Measurements from ENCODE around the gene HSD17B14.
A peak's percentile ranks its signal among the peaks of the same experiment; 100 is the strongest.

HSD17B14 gene

DNA sequence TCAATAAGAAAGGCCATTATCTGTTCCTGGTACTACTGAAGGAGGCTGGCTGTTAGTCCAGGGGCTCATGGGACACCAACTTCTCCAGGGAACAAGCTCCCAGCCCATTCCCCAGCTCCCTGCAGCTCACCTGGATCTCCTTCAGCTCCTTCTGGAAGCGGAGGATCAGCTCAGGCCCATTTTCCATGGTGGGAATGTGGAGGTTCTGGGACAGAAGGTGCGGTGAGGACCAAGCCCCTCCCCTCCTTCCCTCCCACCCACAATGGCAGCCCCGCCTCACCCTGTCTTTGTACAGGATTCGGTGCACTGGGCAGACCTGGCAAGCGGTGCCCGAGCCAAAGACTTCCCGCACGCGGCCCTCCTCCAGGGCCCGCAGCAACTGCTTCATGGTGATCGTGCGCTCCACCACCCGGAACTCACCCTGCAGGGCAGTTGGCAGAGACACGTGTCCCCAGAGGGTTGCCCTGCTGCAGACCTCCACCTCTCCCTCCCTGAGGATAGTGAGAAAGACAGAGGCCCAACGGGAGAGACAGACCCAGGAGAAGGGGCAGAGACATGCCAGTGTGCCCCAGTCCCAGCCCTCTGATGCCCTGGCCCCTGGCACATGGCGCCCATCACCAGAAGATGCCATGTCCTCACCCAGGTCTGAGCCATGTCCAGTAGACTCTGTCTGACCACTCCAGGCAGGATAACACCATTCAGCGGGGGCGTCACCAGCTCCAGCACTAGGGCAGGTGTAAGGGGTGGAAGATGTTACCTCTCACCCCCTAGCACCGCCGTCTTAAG lies 39.8 kb downstream of the HSD17B14 start:
- no peaks in the 10 kb centered on the region for H3K36me3 ChIP-seq (replicated peaks; ENCODE audit: low read depth, low read length)
- no peak overlapping the region for H3K27ac ChIP-seq (ENCODE audit: low read length)
- H3K79me2 ChIP-seq (ENCODE audit: low read length): no peaks in the 10 kb centered on the region
- no peak for TF ChIP-seq EZH2phosphoT487 (IDR thresholded peaks at IDR 0.05; ENCODE audit: low read depth)
- TF ChIP-seq, protein P1, sequence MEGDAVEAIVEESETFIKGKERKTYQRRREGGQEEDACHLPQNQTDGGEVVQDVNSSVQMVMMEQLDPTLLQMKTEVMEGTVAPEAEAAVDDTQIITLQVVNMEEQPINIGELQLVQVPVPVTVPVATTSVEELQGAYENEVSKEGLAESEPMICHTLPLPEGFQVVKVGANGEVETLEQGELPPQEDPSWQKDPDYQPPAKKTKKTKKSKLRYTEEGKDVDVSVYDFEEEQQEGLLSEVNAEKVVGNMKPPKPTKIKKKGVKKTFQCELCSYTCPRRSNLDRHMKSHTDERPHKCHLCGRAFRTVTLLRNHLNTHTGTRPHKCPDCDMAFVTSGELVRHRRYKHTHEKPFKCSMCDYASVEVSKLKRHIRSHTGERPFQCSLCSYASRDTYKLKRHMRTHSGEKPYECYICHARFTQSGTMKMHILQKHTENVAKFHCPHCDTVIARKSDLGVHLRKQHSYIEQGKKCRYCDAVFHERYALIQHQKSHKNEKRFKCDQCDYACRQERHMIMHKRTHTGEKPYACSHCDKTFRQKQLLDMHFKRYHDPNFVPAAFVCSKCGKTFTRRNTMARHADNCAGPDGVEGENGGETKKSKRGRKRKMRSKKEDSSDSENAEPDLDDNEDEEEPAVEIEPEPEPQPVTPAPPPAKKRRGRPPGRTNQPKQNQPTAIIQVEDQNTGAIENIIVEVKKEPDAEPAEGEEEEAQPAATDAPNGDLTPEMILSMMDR (IDR thresholded peaks at IDR 0.05; ENCODE audit: low read depth, low read length): no peak
- H3K4me3 ChIP-seq (ENCODE audit: low read length): no peak overlapping the region
- no peak overlapping the region for H2AFZ ChIP-seq (ENCODE audit: low read depth, low read length)
- no peaks in the 10 kb centered on the region for H3K27me3 ChIP-seq (ENCODE audit: low read depth, low read length)
- H3K4me1 ChIP-seq (ENCODE audit: low read length): peaks cover 4% of the 10 kb centered on the region
- no peaks in the 10 kb centered on the region for H3K9me3 ChIP-seq (ENCODE audit: insufficient read depth, low read length)
- no peak overlapping the region for H3K9ac ChIP-seq (ENCODE audit: low read length)
- H4K20me1 ChIP-seq (ENCODE audit: insufficient read depth, low read length): no peaks in the 10 kb centered on the region
- no peak overlapping the region for H3K4me2 ChIP-seq (ENCODE audit: low read length)

DNA sequence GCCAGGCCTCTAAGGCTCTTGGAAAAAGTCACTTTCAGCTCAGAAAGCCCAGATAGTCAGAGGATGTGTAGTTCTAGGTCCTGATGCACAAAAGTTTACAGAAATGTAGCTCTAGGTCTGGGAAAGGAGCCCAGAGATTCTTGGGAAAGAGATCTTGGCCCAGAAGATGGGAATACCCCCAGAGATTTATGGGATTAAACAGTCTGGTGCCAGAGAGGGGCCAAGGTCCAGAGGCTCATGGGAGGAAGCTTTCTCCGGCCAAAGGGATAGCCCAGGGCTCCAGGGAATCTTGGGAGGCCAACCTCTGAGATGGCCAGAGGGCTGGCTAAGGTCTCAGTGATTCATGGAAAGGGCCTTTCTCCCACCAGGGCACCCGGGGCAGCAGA lies 40.6 kb downstream of the HSD17B14 start:
- Histone ChIP-seq H3K79me2 (ENCODE audit: low read length) (no peaks in the 10 kb centered on the region), H3K4me1 (ENCODE audit: low read length) (peaks cover 4% of the 10 kb centered on the region), H3K4me2 (ENCODE audit: low read length) (peak overlapping the region; percentile 84; the same call in 1 of the 2 replicates), H3K36me3 (replicated peaks; ENCODE audit: low read depth, low read length) (no peaks in the 10 kb centered on the region), H4K20me1 (ENCODE audit: insufficient read depth, low read length) (no peaks in the 10 kb centered on the region), H3K9me3 (ENCODE audit: insufficient read depth, low read length) (no peaks in the 10 kb centered on the region), H3K9ac (ENCODE audit: low read length) (no peak overlapping the region), H3K27me3 (ENCODE audit: low read depth, low read length) (no peaks in the 10 kb centered on the region), H3K4me3 (ENCODE audit: low read length) (peak overlapping the region; percentile 78), H2AFZ (ENCODE audit: low read depth, low read length) (no peak overlapping the region), H3K27ac (ENCODE audit: low read length) (no peak overlapping the region)
- TF ChIP-seq EZH2phosphoT487 (IDR thresholded peaks at IDR 0.05; ENCODE audit: low read depth): no peak
- TF ChIP-seq, protein P1 (IDR thresholded peaks at IDR 0.05; ENCODE audit: low read depth, low read length): no peak

GRCh38 chr19:48795055-48795684 lies 41.1 kb downstream of the HSD17B14 start:
- H3K9me3 ChIP-seq (ENCODE audit: insufficient read depth, low read length): no peaks in the 10 kb centered on the region
- no peaks in the 10 kb centered on the region for H3K27me3 ChIP-seq (ENCODE audit: low read depth, low read length)
- H3K79me2 ChIP-seq (ENCODE audit: low read length): no peaks in the 10 kb centered on the region
- H3K36me3 ChIP-seq (replicated peaks; ENCODE audit: low read depth, low read length): no peaks in the 10 kb centered on the region
- H3K9ac ChIP-seq (ENCODE audit: low read length): peak overlapping the region; percentile 43
- H3K4me3 ChIP-seq (ENCODE audit: low read length): peak overlapping the region; percentile 78
- peak overlapping the region; percentile 84 for H3K4me2 ChIP-seq (ENCODE audit: low read length)
- H2AFZ ChIP-seq (ENCODE audit: low read depth, low read length): peak overlapping the region; percentile 63
- no peaks in the 10 kb centered on the region for H4K20me1 ChIP-seq (ENCODE audit: insufficient read depth, low read length)
- TF ChIP-seq, protein P1 (IDR thresholded peaks at IDR 0.05; ENCODE audit: low read depth, low read length): peak; percentile 100
- TF ChIP-seq EZH2phosphoT487 (IDR thresholded peaks at IDR 0.05; ENCODE audit: low read depth): no peak
- H3K4me1 ChIP-seq (ENCODE audit: low read length): peaks cover 4% of the 10 kb centered on the region
- H3K27ac ChIP-seq (ENCODE audit: low read length): no peak overlapping the region

- Histone ChIP-seq H3K9ac (ENCODE audit: low read length) (no peak overlapping the region), H3K27ac (ENCODE audit: low read length) (no peak overlapping the region), H3K4me1 (ENCODE audit: low read length) (peaks cover 4% of the 10 kb centered on the region), H2AFZ (ENCODE audit: low read depth, low read length) (no peak overlapping the region), H3K4me3 (ENCODE audit: low read length) (no peak overlapping the region), H4K20me1 (ENCODE audit: insufficient read depth, low read length) (no peaks in the 10 kb centered on the region), H3K9me3 (ENCODE audit: insufficient read depth, low read length) (no peaks in the 10 kb centered on the region), H3K36me3 (replicated peaks; ENCODE audit: low read depth, low read length) (no peaks in the 10 kb centered on the region), H3K79me2 (ENCODE audit: low read length) (no peaks in the 10 kb centered on the region), H3K4me2 (ENCODE audit: low read length) (peak overlapping the region; percentile 84; the same call in 1 of the 2 replicates), H3K27me3 (ENCODE audit: low read depth, low read length) (no peaks in the 10 kb centered on the region)
- TF ChIP-seq, protein P1 (IDR thresholded peaks at IDR 0.05; ENCODE audit: low read depth, low read length): no peak
- TF ChIP-seq EZH2phosphoT487 (IDR thresholded peaks at IDR 0.05; ENCODE audit: low read depth): no peak
These were observed 42.0 kb downstream of the HSD17B14 start for GRCh38 chr19:48794291-48794690.

All from OCI-LY3 (cell line).